GM18861 (cell line): ENCODE measurements around the gene ATP8B1.
"Not testable (repeated sequence)": the region's sequence is repeated elsewhere in the genome, so short reads cannot be mapped to it uniquely, and the experiment has no call there.

Source experiments
- ATAC-seq: cut with Tn5 transposase; IDR thresholded peaks from one replicate; pipeline ENCODE4 v1.9.1; 2021; ENCODE audit not compliant: unreplicated experiment

The ATP8B1 gene

GRCh38 chr18:57674891-57675290 lies 128.2 kb downstream of the ATP8B1 start:
- ATAC-seq, result no peak

- no peak for ATAC-seq
Measured at GRCh38 chr18:57670046-57670445, 133.1 kb downstream of the ATP8B1 start.

GRCh38 chr18:57668021-57668420 lies 135.1 kb downstream of the ATP8B1 start:
- no peak for ATAC-seq

DNA sequence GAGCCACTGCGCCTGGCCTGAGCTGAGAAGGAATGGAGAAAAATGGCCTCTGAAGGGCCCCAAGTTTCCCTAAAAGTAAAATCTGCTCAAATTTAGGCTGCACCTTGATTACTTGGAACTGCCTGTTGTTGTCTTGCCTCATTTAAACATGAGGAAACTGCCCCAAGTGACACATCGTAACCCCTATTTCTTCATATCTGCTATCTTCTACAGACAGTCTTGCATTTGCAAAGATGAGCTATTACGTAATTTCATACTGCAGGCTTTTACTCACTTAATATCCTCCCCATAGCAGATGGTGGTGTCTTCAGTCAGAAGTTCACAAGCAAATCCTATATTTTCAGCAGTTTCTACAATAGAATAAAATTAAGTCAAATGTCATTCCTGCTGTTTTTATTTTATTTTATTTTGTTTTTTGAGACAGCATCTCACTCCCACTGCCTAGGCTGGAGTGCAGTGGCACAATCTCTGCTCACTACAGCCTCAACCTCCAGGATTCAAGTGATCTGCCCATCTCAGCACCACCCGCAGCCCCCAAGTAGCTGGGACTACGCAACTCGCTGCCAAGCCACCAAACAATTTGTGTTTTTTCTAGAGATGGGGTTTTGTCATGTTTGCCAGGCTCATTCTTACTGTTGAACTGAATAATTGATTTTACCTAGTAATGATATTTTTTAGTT lies 136.2 kb downstream of the ATP8B1 start:
- no peak for ATAC-seq

- ATAC-seq, result no peak
Measured at GRCh38 chr18:57664568-57665165, 138.4 kb downstream of the ATP8B1 start.

DNA sequence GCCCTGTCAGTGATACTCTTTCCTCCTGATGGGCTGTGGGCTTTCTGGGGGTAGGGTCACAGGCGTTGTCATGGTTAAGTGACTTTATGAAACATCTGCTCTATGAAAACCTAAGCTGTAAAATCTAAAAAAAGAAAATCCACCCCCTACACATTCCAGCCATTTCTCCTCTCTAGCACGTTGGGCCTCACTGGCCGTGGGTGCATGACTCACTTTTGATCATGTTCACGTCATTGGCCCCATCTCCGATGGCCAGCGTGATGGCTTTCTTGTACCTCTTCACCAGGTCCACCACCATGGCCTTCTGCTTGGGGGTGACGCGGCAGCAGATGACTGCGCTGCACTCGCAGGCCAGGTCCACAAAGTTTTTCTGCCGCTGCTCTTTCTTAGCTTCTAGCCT lies 142.2 kb downstream of the ATP8B1 start:
- ATAC-seq, result no peak

- no peak for ATAC-seq
Measured at GRCh38 chr18:57659460-57660102, 143.5 kb downstream of the ATP8B1 start.

- ATAC-seq, result no peak
Measured at GRCh38 chr18:57657542-57657941, 145.6 kb downstream of the ATP8B1 start.

DNA sequence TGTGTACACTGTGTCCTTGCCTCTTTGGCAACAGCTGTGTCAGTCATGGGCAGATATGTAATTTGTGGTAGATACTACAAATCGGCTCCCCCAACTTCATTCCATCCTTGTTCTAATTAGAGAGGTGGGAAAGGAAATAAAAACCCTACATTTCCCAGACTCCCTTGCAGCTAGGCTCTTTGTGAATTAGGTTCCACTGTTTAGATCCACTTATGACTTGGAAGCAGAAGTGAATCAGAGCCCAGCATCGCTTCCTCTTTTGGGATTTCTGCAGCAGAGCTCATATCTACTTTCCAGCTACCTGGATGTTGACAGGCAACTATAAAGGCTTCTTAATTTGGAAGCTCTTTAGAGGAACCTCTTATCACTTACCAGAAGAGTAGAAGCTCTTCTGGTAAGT lies 147.4 kb downstream of the ATP8B1 start:
- ATAC-seq, result no peak

GRCh38 chr18:57651914-57652313 lies 151.2 kb downstream of the ATP8B1 start:
- no peak for ATAC-seq

DNA sequence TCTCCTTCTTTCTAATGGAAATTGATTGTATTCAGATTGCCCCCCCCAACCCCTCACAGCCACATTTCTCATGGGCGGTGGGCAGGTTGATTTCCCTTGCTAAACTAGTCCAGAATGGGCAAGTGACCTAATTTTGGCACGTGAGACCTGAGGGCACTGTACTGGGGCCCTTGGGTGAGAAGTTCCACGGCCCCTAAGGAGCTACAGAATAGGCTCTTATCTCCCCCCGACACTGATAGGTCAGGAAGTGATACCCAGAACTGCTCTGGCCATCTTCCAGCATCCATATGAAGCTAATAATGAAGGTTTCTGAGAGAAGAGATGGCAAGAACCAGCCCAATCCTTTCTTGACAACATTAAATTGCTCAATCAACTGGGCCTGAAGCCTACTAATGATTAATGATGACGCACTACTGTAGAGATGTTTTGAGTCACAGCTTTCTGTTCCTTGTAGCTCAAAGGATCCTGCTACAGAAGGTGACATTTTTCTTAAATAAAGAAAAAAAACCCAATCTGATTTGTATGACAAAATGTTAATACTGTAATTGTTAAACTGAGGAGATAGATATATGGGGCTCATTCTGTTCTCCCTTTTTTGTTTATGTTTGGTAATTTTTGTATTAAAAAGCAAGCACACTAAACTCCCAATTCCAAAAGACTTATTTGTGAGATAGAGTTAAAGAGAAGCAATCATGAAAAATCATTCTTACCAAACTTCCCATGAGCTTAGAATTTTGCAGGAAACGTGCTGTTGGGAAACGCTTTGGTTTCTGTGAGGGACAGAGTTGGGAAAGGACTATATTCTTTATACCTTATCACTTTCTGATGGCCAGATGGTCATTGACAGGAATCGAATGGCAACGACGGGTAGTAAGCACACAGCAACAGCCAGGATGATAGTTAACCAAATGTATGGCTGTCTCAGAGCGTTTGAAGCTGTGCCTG lies 153.3 kb downstream of the ATP8B1 start:
- peak; percentile 97 for ATAC-seq

DNA sequence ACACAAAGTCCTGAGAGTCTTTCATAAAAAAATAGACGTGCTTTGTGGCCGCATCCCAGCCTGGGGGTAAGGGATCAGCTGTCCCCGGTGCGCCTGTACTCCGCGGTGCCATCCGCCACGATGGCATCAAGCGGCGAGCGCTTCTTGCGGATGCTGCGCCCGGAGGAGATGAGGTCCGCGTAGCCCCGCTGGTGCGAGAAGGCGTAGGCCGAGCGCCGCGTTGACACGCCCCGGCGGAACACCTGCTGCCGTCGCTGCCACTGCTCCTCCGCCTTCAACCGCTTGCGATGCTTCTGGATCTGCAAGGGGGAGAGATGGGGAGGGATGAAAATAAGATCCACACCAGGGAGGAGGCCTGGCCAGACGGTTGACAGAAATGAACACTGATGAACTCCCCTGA lies 154.7 kb downstream of the ATP8B1 start:
- no peak for ATAC-seq

DNA sequence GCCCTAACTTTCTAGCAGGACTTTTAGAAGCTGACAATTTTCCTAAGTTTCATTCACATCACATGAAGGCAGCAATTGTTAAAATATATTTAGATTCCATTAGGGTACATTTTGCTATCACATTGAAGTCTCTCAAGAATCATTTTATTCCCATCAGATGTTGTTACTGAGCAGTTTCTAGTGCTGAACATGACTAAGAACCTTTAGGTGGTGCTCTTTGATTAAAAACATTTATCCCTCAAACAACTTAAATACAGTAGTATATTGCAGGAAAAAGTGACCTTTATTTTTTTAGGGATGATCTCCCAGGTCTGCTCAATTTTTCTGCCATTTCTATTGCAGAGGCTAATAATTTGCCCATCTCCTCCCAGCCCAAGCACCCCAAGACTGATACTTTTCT lies 158.6 kb downstream of the ATP8B1 start:
- ATAC-seq, result no peak

DNA sequence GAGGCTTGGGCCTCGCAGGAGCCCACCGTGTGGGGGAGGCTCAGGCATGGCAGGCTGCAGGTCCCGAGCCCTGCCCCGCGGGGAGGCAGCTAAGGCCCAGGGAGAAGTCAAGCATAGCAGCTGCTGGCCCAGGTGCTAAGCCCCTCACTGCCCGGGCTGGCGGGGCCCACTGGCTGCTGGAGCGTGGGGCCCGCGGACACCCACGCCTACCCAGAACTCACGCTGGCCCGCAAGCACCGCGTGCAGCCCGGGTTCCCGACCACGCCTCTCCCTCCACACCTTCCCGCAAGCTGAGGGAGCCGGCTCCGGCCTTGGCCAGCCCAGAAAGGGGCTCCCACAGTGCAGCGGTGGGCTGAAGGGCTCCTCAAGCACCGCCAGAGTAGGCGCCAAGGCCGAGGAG lies 159.4 kb downstream of the ATP8B1 start:
- ATAC-seq, result not testable (repeated sequence)

DNA sequence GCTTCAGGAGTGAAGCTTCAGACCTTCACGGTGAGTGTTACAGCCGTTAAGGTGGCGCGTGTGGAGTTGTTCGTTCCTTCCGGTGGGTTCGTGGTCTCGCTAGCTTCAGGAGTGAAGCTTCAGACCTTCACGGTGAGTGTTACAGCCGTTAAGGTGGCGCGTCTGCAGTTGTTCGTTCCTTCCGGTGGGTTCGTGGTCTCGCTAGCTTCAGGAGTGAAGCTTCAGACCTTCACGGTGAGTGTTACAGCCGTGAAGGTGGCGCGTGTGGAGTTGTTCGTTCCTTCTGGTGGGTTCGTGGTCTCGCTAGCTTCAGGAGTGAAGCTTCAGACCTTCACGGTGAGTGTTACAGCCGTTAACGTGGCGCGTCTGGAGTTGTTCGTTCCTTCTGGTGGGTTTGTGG lies 160.7 kb downstream of the ATP8B1 start:
- ATAC-seq, result not testable (repeated sequence)

- ATAC-seq, result no peak
Measured at GRCh38 chr18:57640749-57641148, 162.4 kb downstream of the ATP8B1 start.

DNA sequence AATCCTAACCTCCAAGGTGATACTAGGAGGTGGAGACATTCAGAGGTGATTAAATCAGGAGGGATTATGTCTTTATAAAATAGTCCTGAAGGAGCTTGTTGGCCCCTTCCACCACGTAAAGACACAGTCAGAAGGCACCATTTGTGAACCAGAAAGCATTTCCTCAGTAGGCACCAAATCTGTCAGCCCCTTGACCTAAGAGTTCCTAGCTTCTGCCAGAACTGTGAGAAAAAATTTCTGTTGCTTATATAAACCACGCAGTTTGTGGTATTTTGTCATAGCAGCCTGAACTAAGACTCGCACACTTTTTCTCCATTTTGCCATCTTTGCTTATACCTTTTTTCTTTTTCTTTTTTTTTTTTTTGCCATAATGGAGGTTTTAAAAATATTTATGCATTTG lies 162.9 kb downstream of the ATP8B1 start:
- ATAC-seq, result no peak

DNA sequence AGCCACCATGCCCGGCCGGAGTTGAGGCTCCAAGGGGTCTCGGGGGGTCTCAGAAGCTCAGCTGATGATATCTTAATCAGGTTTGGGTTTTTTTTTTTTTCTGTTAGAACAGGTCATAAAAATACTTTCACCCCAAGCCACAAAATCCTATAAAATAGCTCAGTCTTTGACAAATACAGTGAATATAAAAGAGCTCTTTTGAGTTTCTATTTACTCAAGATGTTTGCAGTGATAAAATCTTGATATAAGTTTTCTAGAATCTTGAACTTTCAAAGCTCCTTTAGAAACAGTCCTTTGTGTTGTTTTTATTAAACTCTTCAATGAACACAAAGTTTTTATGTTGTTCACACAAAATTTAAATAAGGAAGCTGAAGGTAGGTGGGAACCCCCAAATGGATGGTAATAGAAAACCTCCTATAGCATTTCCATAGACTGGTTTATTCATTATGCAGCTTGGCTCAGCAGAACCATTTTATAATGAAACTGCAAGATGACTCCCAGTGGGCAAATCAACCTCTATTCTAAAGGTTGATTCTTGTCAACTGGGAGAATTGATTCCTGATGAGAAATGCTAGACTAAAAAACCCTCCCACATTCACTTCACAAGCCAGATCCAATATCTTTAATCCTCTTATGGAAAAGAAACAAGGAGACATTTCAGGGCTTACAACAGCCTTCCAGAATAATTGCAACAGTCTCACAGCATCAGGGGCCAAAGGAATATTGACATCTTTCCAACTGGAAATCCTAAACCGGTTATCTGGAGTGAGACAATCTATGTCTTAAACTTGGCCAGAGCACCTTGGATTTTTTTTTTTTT lies 167.9 kb downstream of the ATP8B1 start:
- ATAC-seq, result no peak

DNA sequence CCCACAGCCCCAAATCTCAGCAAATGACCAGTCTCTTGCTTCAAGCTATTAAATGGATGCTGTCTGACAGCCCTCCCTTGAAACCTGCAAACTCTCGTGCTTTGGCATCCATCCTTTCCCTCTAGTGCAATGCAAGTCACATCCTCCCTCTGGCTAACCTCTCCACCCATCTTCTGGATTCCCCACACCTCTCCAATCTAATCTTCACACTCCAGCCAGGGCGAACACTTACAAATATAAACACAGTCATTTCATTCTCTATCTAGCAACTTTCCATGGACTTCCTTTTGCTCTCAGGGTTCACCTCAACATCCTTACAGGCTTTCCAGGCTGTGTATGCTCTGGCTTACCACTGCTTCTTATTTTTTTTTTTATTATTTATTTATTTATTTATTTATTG lies 171.4 kb downstream of the ATP8B1 start:
- peak; percentile 6 for ATAC-seq

- ATAC-seq, result peak; percentile 43
Measured at GRCh38 chr18:57630754-57631595, 172.1 kb downstream of the ATP8B1 start.
